HepG2 (cell line): ENCODE measurements around the gene RPS6KB1. TPM values are rescaled to one million over a fixed set of nuclear protein-coding genes. Genes with fewer than 3 reads are reported as not detected.

ENCODE experiments used
- polyA plus RNA-seq, 8 experiments: library from polyadenylated mRNA; depleted of rRNA in 3 of 8; stranded (reverse) in 7 of 8; unstranded in 1 of 8; fragments of >200 nt; fragmentation: Illumina TruSeq in 4 of 8; extraction: Trizol in 4 of 8; gene quantifications; 2 replicates each; pipeline versions ENCODE4 v1.2.1 to v1.2.3, GENCODE V29; 2011 to 2016; ENCODE audit warnings: low read depth in 4 of 8, missing spikeins in 1 of 8, mixed read lengths in 1 of 8; ENCODE audit not compliant: insufficient read depth in 1 of 8
- small RNA-seq, 3 experiments: library from RNA; depleted of rRNA; stranded (forward); fragments of <200 nt; gene quantifications; one replicate each; pipeline ENCODE3, GENCODE V24; 2012; ENCODE audit warnings: low read depth in 2 of 3, low replicate concordance in 1 of 3; ENCODE audit not compliant: insufficient read length in 3 of 3, insufficient read depth in 2 of 3
- total RNA-seq, 5 experiments: library from RNA; depleted of rRNA; stranded (reverse); fragments of >200 nt; fragmentation: Illumina TruSeq; extraction: Trizol; gene quantifications; 2 replicates each; pipeline ENCODE4 v1.2.3, GENCODE V29; 2016; ENCODE audit warnings: low read depth in 1 of 5

RPS6KB1 gene
- total and polyA plus RNA-seq, 2 of the 13 experiments (the other 11 are each of a cell fraction or from before 2014, with no cell fraction given): 16.5 to 42.2 TPM

Small RNAs within 50 kb of the gene (small RNA-seq; reads per million reads assigned to genes)
- gene RNU6-450P (0 to 0.33 (median 0) reads per million in 3 experiments), gene RPS29P21 (0 reads per million in 3 experiments)

Other genes with a start within 250 kb of the RPS6KB1 start
- 48.7 and 67.7 TPM in 2 replicates for gene PTRH2, start 185.7 kb upstream of the RPS6KB1 start, total RNA-seq (2016; rRNA removed; fragmentation: Illumina TruSeq; extraction: Trizol)
- 73.6 and 83.3 TPM in 2 replicates for gene PTRH2, start 185.7 kb upstream of the RPS6KB1 start, polyA plus RNA-seq (2011; rRNA removed)
- 80.3 and 186 TPM in 2 replicates for gene VMP1, start 185.5 kb upstream of the RPS6KB1 start, total RNA-seq (2016; rRNA removed; fragmentation: Illumina TruSeq; extraction: Trizol)
- 262 and 271 TPM in 2 replicates for gene VMP1, start 185.5 kb upstream of the RPS6KB1 start, polyA plus RNA-seq (2011; rRNA removed)
- 25.9 and 38.7 TPM in 2 replicates for gene TUBD1, start 178 bp upstream of the RPS6KB1 start, total RNA-seq (2016; rRNA removed; fragmentation: Illumina TruSeq; extraction: Trizol)
- gene TUBD1, start 178 bp upstream of the RPS6KB1 start, polyA plus RNA-seq (2011; rRNA removed): 14.0 and 18.2 TPM in 2 replicates
- 15.9 and 22.1 TPM in 2 replicates for gene RNFT1, start 71.6 kb downstream of the RPS6KB1 start, total RNA-seq (2016; rRNA removed; fragmentation: Illumina TruSeq; extraction: Trizol)
- gene RNFT1, start 71.6 kb downstream of the RPS6KB1 start, polyA plus RNA-seq (2011; rRNA removed): 19.1 and 21.8 TPM in 2 replicates
- gene HEATR6, start 185.8 kb downstream of the RPS6KB1 start, total RNA-seq (2016; rRNA removed; fragmentation: Illumina TruSeq; extraction: Trizol): 18.4 and 20.3 TPM in 2 replicates
- 21.4 and 22.1 TPM in 2 replicates for gene HEATR6, start 185.8 kb downstream of the RPS6KB1 start, polyA plus RNA-seq (2011; rRNA removed)